Liver (tissue), 9 donors: ENCODE data around the gene PIEZO2. TPM values are rescaled to one million over a fixed set of nuclear protein-coding genes. Genes with fewer than 3 reads are reported as not detected.

Source experiments
- DNase-seq: peaks from one replicate; pipeline ENCODE4 v3.0.0-alpha.2; 2017; ENCODE audit warnings: low spot score
- H3K27ac ChIP-seq, 2 donors: one replicate each; pipeline ENCODE4 v1.7.0; 2013; ENCODE audit warnings: inconsistent platforms in 2 of 2, low read length in 2 of 2, control low read depth in 1 of 2, low read depth in 1 of 2, mild to moderate bottlenecking in 1 of 2
- H3K27me3 ChIP-seq, 4 donors: one replicate each; pipeline versions ENCODE4 v1.6.1 to v1.7.0; 2013; ENCODE audit warnings: low read length in 3 of 4, inconsistent platforms in 1 of 4, mild to moderate bottlenecking in 1 of 4, moderate library complexity in 1 of 4; ENCODE audit not compliant: control insufficient read depth in 4 of 4, insufficient read depth in 4 of 4
- H3K36me3 ChIP-seq, 4 donors: one replicate each; pipeline versions ENCODE4 v1.6.1 to v1.7.0; 2013; ENCODE audit warnings: low read length in 3 of 4, mild to moderate bottlenecking in 3 of 4, low read depth in 1 of 4, moderate library complexity in 1 of 4; ENCODE audit not compliant: control insufficient read depth in 4 of 4, insufficient read depth in 3 of 4
- H3K4me1 ChIP-seq, 4 donors: one replicate each; pipeline versions ENCODE4 v1.6.1 to v1.7.0; 2013; ENCODE audit warnings: low read length in 3 of 4, mild to moderate bottlenecking in 3 of 4, moderate library complexity in 1 of 4; ENCODE audit not compliant: control insufficient read depth in 4 of 4, insufficient read depth in 4 of 4
- H3K4me3 ChIP-seq, 3 donors: one replicate each; pipeline versions ENCODE4 v1.6.1 to v1.7.0; 2013; ENCODE audit warnings: low read length in 3 of 3, control low read depth in 1 of 3, low read depth in 1 of 3, mild to moderate bottlenecking in 1 of 3
- H3K9ac ChIP-seq, 2 donors: one replicate each; pipeline ENCODE4 v1.7.0; 2013; ENCODE audit warnings: low read length in 2 of 2, mild to moderate bottlenecking in 2 of 2, moderate library complexity in 2 of 2, control low read depth in 1 of 2, low read depth in 1 of 2
- H3K9me3 ChIP-seq, 4 donors: one replicate each; pipeline versions ENCODE4 v1.6.1 to v1.7.0; 2013; ENCODE audit warnings: low read length in 3 of 4; ENCODE audit not compliant: control insufficient read depth in 4 of 4
- ATF3 ChIP-seq: IDR thresholded peaks from 2 replicates; pipeline ENCODE4 v1.6.1; 2016; ENCODE audit warnings: antibody characterized with exemption
- CTCF ChIP-seq: fragments of 150-350 bp; IDR thresholded peaks from 2 replicates; pipeline ENCODE4 v1.5.1; 2017; ENCODE audit warnings: improper control_type of control experiment, low read depth, low read length; ENCODE audit not compliant: missing input control
- EGR1 ChIP-seq, 2 donors: IDR thresholded peaks; 2 replicates each; pipeline ENCODE4 v1.6.1; 2016 to 2018; ENCODE audit warnings: antibody characterized with exemption in 2 of 2, low read depth in 2 of 2
- FOXA1 ChIP-seq: IDR thresholded peaks from 2 replicates; pipeline ENCODE4 v1.6.1; 2016; ENCODE audit warnings: antibody characterized with exemption
- FOXA2 ChIP-seq: IDR thresholded peaks from 2 replicates; pipeline ENCODE4 v1.6.1; 2016; ENCODE audit warnings: antibody characterized with exemption
- GABPA ChIP-seq, 2 donors: IDR thresholded peaks in 1 of 2; conservative IDR thresholded peaks in 1 of 2; 2 replicates each; pipeline ENCODE4 v1.6.1; 2016; ENCODE audit warnings: antibody characterized with exemption in 2 of 2, mild to moderate bottlenecking in 1 of 2, moderate library complexity in 1 of 2
- HNF4A ChIP-seq, 2 donors: conservative IDR thresholded peaks; 2 replicates each; pipeline ENCODE4 v1.6.1; 2016; ENCODE audit warnings: antibody characterized with exemption in 2 of 2, mild to moderate bottlenecking in 2 of 2
- HNF4G ChIP-seq: IDR thresholded peaks from 2 replicates; pipeline ENCODE4 v1.6.1; 2016; ENCODE audit warnings: antibody characterized with exemption
- JUND ChIP-seq, 2 donors: IDR thresholded peaks; 2 replicates each; pipeline ENCODE4 v1.6.1; 2016; ENCODE audit warnings: antibody characterized with exemption in 2 of 2
- MAX ChIP-seq: IDR thresholded peaks from 2 replicates; pipeline ENCODE4 v1.6.1; 2016; ENCODE audit warnings: antibody characterized with exemption
- NR2F2 ChIP-seq: IDR thresholded peaks from 2 replicates; pipeline ENCODE4 v1.6.1; 2016; ENCODE audit warnings: antibody characterized with exemption
- RAD21 ChIP-seq, 2 donors: IDR thresholded peaks; 2 replicates each; pipeline ENCODE4 v1.6.1; 2016; ENCODE audit warnings: antibody characterized with exemption in 2 of 2, mild to moderate bottlenecking in 2 of 2
- REST ChIP-seq: IDR thresholded peaks from 2 replicates; pipeline ENCODE4 v1.6.1; 2016; ENCODE audit warnings: antibody characterized with exemption, mild to moderate bottlenecking
- RXRA ChIP-seq, 2 donors: IDR thresholded peaks; 2 replicates each; pipeline ENCODE4 v1.6.1; 2017 to 2018; ENCODE audit warnings: antibody characterized with exemption in 2 of 2, mild to moderate bottlenecking in 1 of 2
- SP1 ChIP-seq: IDR thresholded peaks from 2 replicates; pipeline ENCODE4 v1.6.1; 2018; ENCODE audit warnings: antibody characterized with exemption, mild to moderate bottlenecking
- TAF1 ChIP-seq: conservative IDR thresholded peaks from 2 replicates; pipeline ENCODE4 v1.6.1; 2016; ENCODE audit warnings: antibody characterized with exemption, mild to moderate bottlenecking
- YY1 ChIP-seq: IDR thresholded peaks from 2 replicates; pipeline ENCODE4 v1.6.1; 2016; ENCODE audit warnings: antibody characterized with exemption, mild to moderate bottlenecking
- ZBTB33 ChIP-seq: IDR thresholded peaks from 2 replicates; pipeline ENCODE4 v1.6.1; 2016; ENCODE audit warnings: antibody characterized with exemption
- WGBS: extraction: QIAGEN DNeasy Blood & Tissue Kit; methylation state at CpG from one replicate; pipeline ENCODE4 v1.1.7; 2013; 5-methylcytosine and 5-hydroxymethylcytosine counted together
- polyA plus RNA-seq, 2 donors: library from polyadenylated mRNA; stranded (reverse) in 1 of 2; unstranded in 1 of 2; fragments of 200-250 nt in 1 of 2; fragments of >200 nt in 1 of 2; fragmentation: Nextera tagmentation in 1 of 2; extraction: Ambion mirVana in 1 of 2; gene quantifications; one replicate each; pipeline versions ENCODE4 v1.2.1 to v1.2.3, GENCODE V29; 2013 to 2015
- total RNA-seq, 2 donors: library from RNA; depleted of rRNA; stranded (reverse); fragments of >200 nt; gene quantifications; one replicate each; pipeline ENCODE4 v1.2.3, GENCODE V29; 2014
- donor health status: healthy.
- donor health status: healthy.
- donor health status: healthy.
- donor health status: healthy.
- donor health status: healthy.

PIEZO2 gene
- total and polyA plus RNA-seq, 4 donors = 1.1 to 12.3 (median 4.8) TPM

- DNase-seq = no peak
- H3K27ac ChIP-seq = peak overlapping the region in 1 of 2 donors; percentile 39
- no peaks in the 10 kb centered on the region for H3K27me3 ChIP-seq
- peak overlapping the region; percentile 34 to 79 (median 72) for H3K4me3 ChIP-seq
- no peaks in the 10 kb centered on the region for H3K9me3 ChIP-seq
- H3K4me1 ChIP-seq = peaks cover 9 to 55% (median 38%) of the 10 kb centered on the region in 4 donors
- no peak for TF ChIP-seq MAX
- WGBS = 5% methylated on average over 86 of the region's 86 CpGs
- H3K36me3 ChIP-seq = no peaks in the 10 kb centered on the region
- H3K9ac ChIP-seq = peak overlapping the region in 1 of 2 donors; percentile 27
Measured at GRCh38 chr18:11148680-11149440, 509 bp downstream of the PIEZO2 start.

- peaks cover 9 to 58% (median 40%) of the 10 kb centered on the region in 4 donors for H3K4me1 ChIP-seq
- no peak overlapping the region for H3K27ac ChIP-seq
- WGBS = 27% methylated on average over 39 of the region's 39 CpGs
Measured at GRCh38 chr18:11147962-11148679, 1.2 kb downstream of the PIEZO2 start.

More at GRCh38 chr18:11147962-11148679, 1.2 kb downstream of the PIEZO2 start:
- Histone ChIP-seq H3K27me3 (no peaks in the 10 kb centered on the region), H3K9me3 (no peaks in the 10 kb centered on the region), H3K4me3 (peak overlapping the region; percentile 1 to 79 (median 72)), H3K36me3 (no peaks in the 10 kb centered on the region), H3K9ac (no peak overlapping the region)
- DNase-seq = no peak
- TF ChIP-seq RAD21 (IDR thresholded peaks at IDR 0.05) (no peak), JUND (IDR thresholded peaks at IDR 0.05) (no peak), HNF4A (conservative IDR thresholded peaks at IDR 0.05) (no peak), HNF4G (no peak), EGR1 (IDR thresholded peaks at IDR 0.05; ENCODE audit: low read depth in 2 of 2) (no peak), ATF3 (no peak), TAF1 (no peak), NR2F2 (no peak), SP1 (no peak), MAX (no peak), GABPA (IDR thresholded peaks at IDR 0.05 in 1 of 2, conservative IDR thresholded peaks at IDR 0.05 in 1 of 2) (no peak), FOXA1 (no peak), FOXA2 (no peak), RXRA (IDR thresholded peaks at IDR 0.05) (no peak), ZBTB33 (no peak), REST (no peak), YY1 (no peak), CTCF (no peak)
